ENCODE results near the gene NUBP1. TPM values are rescaled to one million over a fixed set of nuclear protein-coding genes. Genes with fewer than 3 reads are reported as not detected.

Gene NUBP1
- total and polyA plus RNA-seq, 9 of the 15 experiments (the other 6 are each of a cell fraction or from before 2014, with no cell fraction given): 17.2 to 55.1 (median 35.6) TPM

- no peak for TF ChIP-seq GTF3C2 (IDR thresholded peaks at IDR 0.05; ENCODE audit: borderline replicate concordance, extremely low read depth, insufficient read length)
- no peak for TF ChIP-seq MBD1 (CRISPR knock-in tag; IDR thresholded peaks at IDR 0.05)
- TF ChIP-seq CREM (IDR thresholded peaks at IDR 0.05; ENCODE audit: low read depth): peak; percentile 78
- no peak for TF ChIP-seq ZKSCAN3 (CRISPR knock-in tag; IDR thresholded peaks at IDR 0.05)
- no peak for TF ChIP-seq ZZZ3 (IDR thresholded peaks at IDR 0.05)
- no peak for TF ChIP-seq RBM15 (IDR thresholded peaks at IDR 0.05; ENCODE audit: insufficient read depth, low read length)
- no peak for TF ChIP-seq ID3 (CRISPR knock-in tag; IDR thresholded peaks at IDR 0.05)
- peak; percentile 20; the same call in 1 of the 2 replicates for TF ChIP-seq ID3 (tag; IDR thresholded peaks at IDR 0.05)
- TF ChIP-seq SOX6 (IDR thresholded peaks at IDR 0.05): no peak
- no peak for TF ChIP-seq ZNF41 (CRISPR knock-in tag; conservative IDR thresholded peaks at IDR 0.05)
- TF ChIP-seq MCM7 (IDR thresholded peaks at IDR 0.05): no peak
- TF ChIP-seq RUNX1 (IDR thresholded peaks at IDR 0.05; ENCODE audit: low read depth): no peak
- peak; percentile 67 to 87; a peak in 3 of 4 replicates for TF ChIP-seq MNT (conservative IDR thresholded peaks at IDR 0.05)
- TF ChIP-seq ZNF695 (CRISPR knock-in tag; IDR thresholded peaks at IDR 0.05): no peak
- no peak for TF ChIP-seq SMC3 (conservative IDR thresholded peaks at IDR 0.05; ENCODE audit: insufficient read depth, low read depth, low read length)
- no peak for TF ChIP-seq HLTF (IDR thresholded peaks at IDR 0.05)
- TF ChIP-seq HBP1 (CRISPR knock-in tag; IDR thresholded peaks at IDR 0.05): 0 out of 2 replicates have a peak, but pooled peaks have one; percentile 66
- TF ChIP-seq C11orf30 (IDR thresholded peaks at IDR 0.05; ENCODE audit: low read depth): peak; percentile 81
- TF ChIP-seq HOXB6 (CRISPR knock-in tag; IDR thresholded peaks at IDR 0.05; ENCODE audit: borderline replicate concordance): no peak
- TF ChIP-seq ZNF717 (CRISPR knock-in tag; IDR thresholded peaks at IDR 0.05): no peak
- TF ChIP-seq ZFX (CRISPR knock-in tag; IDR thresholded peaks at IDR 0.05): peak; percentile 99
- TF ChIP-seq TAF9B (IDR thresholded peaks at IDR 0.05; ENCODE audit: partially characterized antibody): peak; percentile 74
These were observed at the start of gene NUBP1 (continued) for GRCh38 chr16:10743610-10744369.

Data from K562 (cell line).